H9 (cell line): ENCODE results near the gene NKAIN2. TPM values are rescaled to one million over a fixed set of nuclear protein-coding genes. Genes with fewer than 3 reads are reported as not detected.

Experiments used
- DNase-seq: peaks from one replicate; pipeline ENCODE4 v3.0.0-alpha.2; 2017
- H2AFZ ChIP-seq: one replicate; pipeline ENCODE4 v1.6.1; 2013; ENCODE audit warnings: mild to moderate bottlenecking, low read length, control low read depth, moderate library complexity
- H2AK5ac ChIP-seq: 2 replicates; pipeline ENCODE4 v1.6.1; 2013; ENCODE audit warnings: low read length, control low read depth, mixed read lengths; ENCODE audit not compliant: insufficient read length
- H2BK120ac ChIP-seq: one replicate; pipeline ENCODE4 v1.6.1; 2013; ENCODE audit warnings: low read depth, mild to moderate bottlenecking, low read length, control low read depth, inconsistent platforms; ENCODE audit not compliant: poor library complexity, severe bottlenecking
- H2BK12ac ChIP-seq: 2 replicates; pipeline ENCODE4 v1.6.1; 2013; ENCODE audit warnings: low read length, control low read depth, mixed read lengths, low read depth; ENCODE audit not compliant: insufficient read length
- H2BK15ac ChIP-seq: 2 replicates; pipeline ENCODE4 v1.6.1; 2013; ENCODE audit warnings: low read depth, low read length, control low read depth
- H2BK20ac ChIP-seq: one replicate; pipeline ENCODE4 v1.6.1; 2013; ENCODE audit warnings: low read depth, mild to moderate bottlenecking, low read length, control low read depth, inconsistent platforms; ENCODE audit not compliant: poor library complexity, severe bottlenecking
- H2BK5ac ChIP-seq: 2 replicates; pipeline ENCODE4 v1.6.1; 2013; ENCODE audit warnings: low read length, control low read depth, mixed read lengths; ENCODE audit not compliant: insufficient read length
- H3K14ac ChIP-seq: 2 replicates; pipeline ENCODE4 v1.6.1; 2013; ENCODE audit warnings: low read length, control low read depth; ENCODE audit not compliant: insufficient read depth
- H3K18ac ChIP-seq: 2 replicates; pipeline ENCODE4 v1.6.1; 2013; ENCODE audit warnings: low read depth, mild to moderate bottlenecking, mixed read lengths, low read length, control low read depth; ENCODE audit not compliant: insufficient read length
- H3K23ac ChIP-seq: 2 replicates; pipeline ENCODE4 v1.6.1; 2013; ENCODE audit warnings: low read length, control low read depth, mixed read lengths, low read depth; ENCODE audit not compliant: insufficient read length
- H3K23me2 ChIP-seq: 2 replicates; pipeline ENCODE4 v1.6.1; 2013; ENCODE audit warnings: low read depth, mild to moderate bottlenecking, mixed read lengths, low read length, control low read depth; ENCODE audit not compliant: insufficient read length, poor library complexity, severe bottlenecking
- H3K27ac ChIP-seq: 2 replicates; pipeline ENCODE4 v1.5.1; 2013; ENCODE audit warnings: low read length, control low read depth, mixed read lengths, low read depth; ENCODE audit not compliant: insufficient read length
- H3K27me3 ChIP-seq: 2 replicates; pipeline ENCODE4 v1.6.1; 2013; ENCODE audit warnings: low read length, control low read depth, inconsistent platforms; ENCODE audit not compliant: insufficient read depth
- H3K4ac ChIP-seq: 2 replicates; pipeline ENCODE4 v1.6.1; 2013; ENCODE audit warnings: low read depth, mild to moderate bottlenecking, control low read depth, inconsistent platforms, low read length, moderate library complexity
- H3K4me1 ChIP-seq: 2 replicates; pipeline ENCODE4 v1.6.1; 2013; ENCODE audit warnings: low read length, control low read depth, inconsistent platforms; ENCODE audit not compliant: insufficient read depth
- H3K4me2 ChIP-seq: 2 replicates; pipeline ENCODE4 v1.6.1; 2013; ENCODE audit warnings: low read length, control low read depth, mixed read lengths; ENCODE audit not compliant: insufficient read length, insufficient read depth
- H3K56ac ChIP-seq: 2 replicates; pipeline ENCODE4 v1.6.1; 2013; ENCODE audit warnings: low read depth, mild to moderate bottlenecking, mixed read lengths, low read length, control low read depth; ENCODE audit not compliant: insufficient read length
- H3K79me1 ChIP-seq: 2 replicates; pipeline ENCODE4 v1.6.1; 2013; ENCODE audit warnings: low read depth, mild to moderate bottlenecking, moderate library complexity, low read length, control low read depth, inconsistent platforms; ENCODE audit not compliant: insufficient read depth, poor library complexity, severe bottlenecking
- H3K79me2 ChIP-seq: 2 replicates; pipeline ENCODE4 v1.6.1; 2013; ENCODE audit warnings: low read length, control low read depth, inconsistent platforms; ENCODE audit not compliant: insufficient read depth
- H3K9ac ChIP-seq: 2 replicates; pipeline ENCODE4 v1.6.1; 2013; ENCODE audit warnings: low read length, control low read depth, mixed read lengths; ENCODE audit not compliant: insufficient read length; ENCODE audit errors: extremely low read depth
- H3K9me3 ChIP-seq: one replicate; pipeline ENCODE4 v1.6.1; 2013; ENCODE audit warnings: low read depth, low read length, inconsistent platforms; ENCODE audit not compliant: control insufficient read depth
- H3T11ph ChIP-seq: one replicate; pipeline ENCODE4 v1.6.1; 2013; ENCODE audit warnings: mild to moderate bottlenecking, low read length, control low read depth, inconsistent platforms
- H4K20me1 ChIP-seq: one replicate; pipeline ENCODE4 v1.6.1; 2013; ENCODE audit not compliant: control insufficient read depth, insufficient read length, insufficient read depth
- H4K5ac ChIP-seq: 2 replicates; pipeline ENCODE4 v1.6.1; 2013; ENCODE audit warnings: low read depth, mild to moderate bottlenecking, mixed read lengths, low read length, control low read depth; ENCODE audit not compliant: insufficient read length
- H4K8ac ChIP-seq: replicated peaks from 2 replicates; pipeline ENCODE4 v1.6.1; 2013; ENCODE audit warnings: low read length, control low read depth, mixed read lengths, low read depth; ENCODE audit not compliant: insufficient read length
- H4K91ac ChIP-seq: 2 replicates; pipeline ENCODE4 v1.6.1; 2013; ENCODE audit warnings: low read depth, mild to moderate bottlenecking, moderate library complexity, mixed read lengths, low read length, control low read depth; ENCODE audit not compliant: insufficient read length
- H3K27ac Mint-ChIP-seq, 3 experiments: 2 replicates in 2 of 3; 3 replicates in 1 of 3; pipeline ENCODE4 v1.8.0; 2020 to 2021; ENCODE audit warnings: mixed read lengths in 3 of 3, mild to moderate bottlenecking in 1 of 3, moderate library complexity in 1 of 3
- H3K27me3 Mint-ChIP-seq: 2 replicates; pipeline ENCODE4 v1.8.0; 2021; ENCODE audit warnings: low read depth, mild to moderate bottlenecking, moderate library complexity, mixed read lengths
- H3K36me3 Mint-ChIP-seq, 3 experiments: 2 replicates in 2 of 3; 3 replicates in 1 of 3; pipeline ENCODE4 v1.8.0; 2020 to 2021; ENCODE audit warnings: low read depth in 3 of 3, mixed read lengths in 3 of 3; ENCODE audit not compliant: insufficient read depth in 1 of 3
- H3K4me1 Mint-ChIP-seq, 2 experiments: 2 replicates each; pipeline ENCODE4 v1.8.0; 2020; ENCODE audit warnings: mixed read lengths in 2 of 2
- H3K4me3 Mint-ChIP-seq, 2 experiments: 2 replicates in 1 of 2; 3 replicates in 1 of 2; pipeline ENCODE4 v1.8.0; 2020 to 2021; ENCODE audit warnings: mild to moderate bottlenecking in 2 of 2, mixed read lengths in 2 of 2, moderate library complexity in 1 of 2
- H3K9me3 Mint-ChIP-seq, 2 experiments: 2 replicates in 1 of 2; 3 replicates in 1 of 2; pipeline ENCODE4 v1.8.0; 2020; ENCODE audit warnings: mild to moderate bottlenecking in 2 of 2, mixed read lengths in 2 of 2, moderate library complexity in 1 of 2
- CTCF ChIP-seq: fragments of 200-600 bp; sonication (generic); conservative IDR thresholded peaks from 3 replicates; pipeline ENCODE4 v1.8.0; 2021; ENCODE audit warnings: antibody characterized with exemption, mild to moderate bottlenecking
- WGBS: extraction: QIAGEN DNeasy Blood & Tissue Kit; methylation state at CpG from one replicate; pipeline ENCODE4 v1.1.7; 2013; ENCODE audit warnings: missing lambda C conversion rate, low lambda C conversion rate, mixed read lengths; ENCODE audit not compliant: insufficient read length; ENCODE audit errors: extremely low coverage; 5-methylcytosine and 5-hydroxymethylcytosine counted together
- total RNA-seq: library from RNA; stranded (reverse); gene quantifications from 2 replicates; pipeline ENCODE4 v1.2.1, GENCODE V29; 2021

Gene NKAIN2
- total RNA-seq, 1 experiment from 2014 or later: 0.17 TPM

GRCh38 chr6:124800222-124800621 lies 996.6 kb downstream of the NKAIN2 start:
- Histone ChIP-seq H3K18ac (no peak overlapping the region), H3K27ac (no peak overlapping the region), H4K8ac (no peak overlapping the region), H4K5ac (no peak overlapping the region), H2BK5ac (no peak overlapping the region), H3K79me1 (no peaks in the 10 kb centered on the region), H3K56ac (no peak overlapping the region), H2BK15ac (no peak overlapping the region), H3K14ac (no peak overlapping the region), H2BK12ac (no peak overlapping the region), H3K4me2 (no peak overlapping the region), H3K9ac (no peak overlapping the region), H3K4ac (no peak overlapping the region), H3T11ph (no peak overlapping the region), H3K79me2 (no peaks in the 10 kb centered on the region), H4K91ac (no peak overlapping the region), H3K23ac (no peak overlapping the region), H3K23me2 (no peaks in the 10 kb centered on the region), H3K4me1 (no peaks in the 10 kb centered on the region), H4K20me1 (no peaks in the 10 kb centered on the region), H2AFZ (no peak overlapping the region), H2BK120ac (no peak overlapping the region), H3K9me3 (no peaks in the 10 kb centered on the region), H2AK5ac (no peak overlapping the region), H3K27me3 (no peaks in the 10 kb centered on the region), H2BK20ac (no peak overlapping the region)
- TF ChIP-seq CTCF: no peak
- Mint-ChIP-seq H3K36me3 (peaks cover 0 to 8% (median 0%) of the 10 kb centered on the region in 3 experiments; a peak in 3 of 7 replicates), H3K4me3 (no peak overlapping the region), H3K27ac (no peak overlapping the region; a peak in 1 of 7 replicates), H3K9me3 (peaks cover 4 to 8% of the 10 kb centered on the region in 2 experiments), H3K27me3 (no peaks in the 10 kb centered on the region), H3K4me1 (peaks cover 0 to 17% of the 10 kb centered on the region in 2 experiments; a peak in 3 of 4 replicates)
- 100% methylated on average over 2 of the region's 6 CpGs for WGBS
- no peak for DNase-seq
